PC-3 (cell line): ENCODE measurements around the gene UFSP1. TPM values are rescaled to one million over a fixed set of nuclear protein-coding genes. Genes with fewer than 3 reads are reported as not detected.
A peak's percentile ranks its signal among the peaks of the same experiment; 100 is the strongest.

ENCODE experiments used
- ATAC-seq: fragments of 200-7000 bp; cut with Tn5 transposase; 2 replicates; pipeline ENCODE4 v1.9.1; 2020; ENCODE audit warnings: mild to moderate bottlenecking, moderate library complexity
- BruUV-seq: library from RNA; stranded (reverse); fragments of 400-500 nt; replicated peaks from 2 replicates; lab custom pipeline; 2021; lab: Mats Ljungman, UMichigan
- CTCF ChIA-PET: fragments of 300-600 bp; sonication (Branson Sonifier 250); formaldehyde crosslinking; loops from one replicate; lab custom pipeline; 2022; ENCODE audit warnings: antibody characterized with exemption; lab: Charles Lee
- POLR2A ChIA-PET: fragments of 300-600 bp; sonication (Branson Sonifier 250); formaldehyde crosslinking; loops from one replicate; lab custom pipeline; 2022; ENCODE audit warnings: antibody characterized with exemption; ENCODE audit not compliant: unreplicated experiment; lab: Charles Lee
- DNase-seq: peaks from one replicate; pipeline ENCODE4 v3.0.0-alpha.2; 2015
- H2AFZ ChIP-seq: fragments of 300-600 bp; sonication (generic); 2 replicates; pipeline ENCODE4 v1.6.0; 2016; ENCODE audit warnings: antibody characterized with exemption, low read length
- H3F3A ChIP-seq: fragments of 300-600 bp; sonication (generic); one replicate; pipeline ENCODE4 v1.6.0; 2017; ENCODE audit warnings: antibody characterized with exemption, low read length, control low read depth, mild to moderate bottlenecking; ENCODE audit not compliant: unreplicated experiment
- H3K27ac ChIP-seq: fragments of 300-600 bp; sonication (generic); 2 replicates; pipeline ENCODE4 v1.5.1; 2016; ENCODE audit warnings: mild to moderate bottlenecking, low read length
- H3K27me3 ChIP-seq: fragments of 300-600 bp; sonication (generic); 2 replicates; pipeline ENCODE4 v1.6.1; 2016; ENCODE audit warnings: low read length, mixed read lengths
- H3K36me3 ChIP-seq: fragments of 300-600 bp; sonication (generic); 2 replicates; pipeline ENCODE4 v1.6.1; 2016; ENCODE audit warnings: low read depth, mixed run types, low read length, mixed read lengths
- H3K4me1 ChIP-seq: fragments of 300-600 bp; sonication (generic); 2 replicates; pipeline ENCODE4 v1.5.1; 2016; ENCODE audit warnings: low read length; ENCODE audit not compliant: insufficient read depth
- H3K4me2 ChIP-seq: fragments of 300-600 bp; sonication (generic); 2 replicates; pipeline ENCODE4 v1.6.0; 2016; ENCODE audit warnings: low read length
- H3K4me3 ChIP-seq: fragments of 300-600 bp; sonication (generic); 2 replicates; pipeline ENCODE4 v1.5.1; 2016; ENCODE audit warnings: mild to moderate bottlenecking, low read length, mixed read lengths
- H3K79me2 ChIP-seq: fragments of 300-600 bp; sonication (generic); 2 replicates; pipeline ENCODE4 v1.6.1; 2017; ENCODE audit warnings: low read length, mixed read lengths
- H3K9ac ChIP-seq: fragments of 300-600 bp; sonication (generic); 2 replicates; pipeline ENCODE4 v1.6.0; 2016; ENCODE audit warnings: mild to moderate bottlenecking, low read length
- H3K9me2 ChIP-seq: fragments of 300-600 bp; sonication (generic); replicated peaks from 2 replicates; pipeline ENCODE4 v1.6.1; 2016; ENCODE audit warnings: mixed run types, low read length, mixed read lengths
- H3K9me3 ChIP-seq: fragments of 300-600 bp; sonication (generic); 2 replicates; pipeline ENCODE4 v1.6.1; 2016; ENCODE audit warnings: low read length, mixed read lengths
- H4K20me1 ChIP-seq: fragments of 300-600 bp; sonication (generic); 2 replicates; pipeline ENCODE4 v1.6.1; 2016; ENCODE audit warnings: low read length, mixed read lengths
- EZH2 ChIP-seq: fragments of 300-600 bp; sonication (generic); IDR thresholded peaks from one replicate; pipeline ENCODE4 v1.6.1; 2017; ENCODE audit warnings: antibody characterized with exemption, mild to moderate bottlenecking, low read length; ENCODE audit not compliant: unreplicated experiment
- EZH2phosphoT487 ChIP-seq: fragments of 300-600 bp; sonication (generic); IDR thresholded peaks from 2 replicates; pipeline ENCODE4 v1.6.1; 2018; ENCODE audit warnings: mild to moderate bottlenecking, antibody characterized with exemption, low read length, borderline replicate concordance
- intact Hi-C: fragments of 100-400 bp; cut with micrococcal nuclease; formaldehyde crosslinking; loops from 2 replicates; pipeline ENCODE4 v1.9.0; 2023
- total RNA-seq: library from RNA; depleted of rRNA; stranded (reverse); fragments of >200 nt; gene quantifications from 2 replicates; pipeline ENCODE4 v1.2.3, GENCODE V29; 2014
- TF ChIP-seq, protein P1 (sequence below): fragments of 300-600 bp; sonication (generic); conservative IDR thresholded peaks from 2 replicates; pipeline ENCODE4 v1.5.1; 2017; ENCODE audit warnings: antibody characterized with exemption, low read depth, mild to moderate bottlenecking, low read length

The UFSP1 gene
- total RNA-seq, 1 experiment from 2014 or later, result 10.5 TPM

GRCh38 chr7:100880645-100881044, 8.9 kb downstream of the UFSP1 start:
- TF ChIP-seq, protein P1, sequence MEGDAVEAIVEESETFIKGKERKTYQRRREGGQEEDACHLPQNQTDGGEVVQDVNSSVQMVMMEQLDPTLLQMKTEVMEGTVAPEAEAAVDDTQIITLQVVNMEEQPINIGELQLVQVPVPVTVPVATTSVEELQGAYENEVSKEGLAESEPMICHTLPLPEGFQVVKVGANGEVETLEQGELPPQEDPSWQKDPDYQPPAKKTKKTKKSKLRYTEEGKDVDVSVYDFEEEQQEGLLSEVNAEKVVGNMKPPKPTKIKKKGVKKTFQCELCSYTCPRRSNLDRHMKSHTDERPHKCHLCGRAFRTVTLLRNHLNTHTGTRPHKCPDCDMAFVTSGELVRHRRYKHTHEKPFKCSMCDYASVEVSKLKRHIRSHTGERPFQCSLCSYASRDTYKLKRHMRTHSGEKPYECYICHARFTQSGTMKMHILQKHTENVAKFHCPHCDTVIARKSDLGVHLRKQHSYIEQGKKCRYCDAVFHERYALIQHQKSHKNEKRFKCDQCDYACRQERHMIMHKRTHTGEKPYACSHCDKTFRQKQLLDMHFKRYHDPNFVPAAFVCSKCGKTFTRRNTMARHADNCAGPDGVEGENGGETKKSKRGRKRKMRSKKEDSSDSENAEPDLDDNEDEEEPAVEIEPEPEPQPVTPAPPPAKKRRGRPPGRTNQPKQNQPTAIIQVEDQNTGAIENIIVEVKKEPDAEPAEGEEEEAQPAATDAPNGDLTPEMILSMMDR, result no peak
- no peak for ATAC-seq
- DNase-seq, result no peak
- no peak overlapping the region for H2AFZ ChIP-seq
- no peaks in the 10 kb centered on the region for H3F3A ChIP-seq
- no peak overlapping the region for H3K9ac ChIP-seq
- peaks cover 44% of the 10 kb centered on the region for H4K20me1 ChIP-seq
- H3K9me2 ChIP-seq, result no peaks in the 10 kb centered on the region
- CTCF ChIA-PET, result no interaction called here
- H3K36me3 ChIP-seq, result peaks cover 70% of the 10 kb centered on the region
- no peaks in the 10 kb centered on the region for H3K27me3 ChIP-seq
- no TSS peak for BruUV-seq
- no peak overlapping the region for H3K4me3 ChIP-seq
- POLR2A ChIA-PET, result no interaction called here
- no peak overlapping the region for H3K27ac ChIP-seq
- peaks cover 64% of the 10 kb centered on the region for H3K79me2 ChIP-seq
- H3K4me2 ChIP-seq, result no peak overlapping the region
- intact Hi-C loops, result no loop called here
- H3K9me3 ChIP-seq, result no peaks in the 10 kb centered on the region
- H3K4me1 ChIP-seq, result peaks cover 20% of the 10 kb centered on the region

GRCh38 chr7:100879685-100880261, 9.7 kb downstream of the UFSP1 start:
- Histone ChIP-seq H4K20me1 (peaks cover 47% of the 10 kb centered on the region), H3K27ac (no peak overlapping the region), H3K9me3 (no peaks in the 10 kb centered on the region), H2AFZ (no peak overlapping the region), H3K4me2 (no peak overlapping the region), H3K9ac (no peak overlapping the region), H3K27me3 (no peaks in the 10 kb centered on the region), H3F3A (no peaks in the 10 kb centered on the region), H3K4me1 (peaks cover 20% of the 10 kb centered on the region), H3K36me3 (peaks cover 64% of the 10 kb centered on the region), H3K4me3 (no peak overlapping the region), H3K9me2 (no peaks in the 10 kb centered on the region), H3K79me2 (peaks cover 71% of the 10 kb centered on the region)
- ATAC-seq (no peak), DNase-seq (no peak)
- TF ChIP-seq, protein P1, result no peak
- TF ChIP-seq EZH2phosphoT487 (no peak), EZH2 (no peak)
- intact Hi-C loops, result no loop called here
- BruUV-seq, result no TSS peak
- CTCF ChIA-PET, result no interaction called here
- POLR2A ChIA-PET, result no interaction called here

DNA sequence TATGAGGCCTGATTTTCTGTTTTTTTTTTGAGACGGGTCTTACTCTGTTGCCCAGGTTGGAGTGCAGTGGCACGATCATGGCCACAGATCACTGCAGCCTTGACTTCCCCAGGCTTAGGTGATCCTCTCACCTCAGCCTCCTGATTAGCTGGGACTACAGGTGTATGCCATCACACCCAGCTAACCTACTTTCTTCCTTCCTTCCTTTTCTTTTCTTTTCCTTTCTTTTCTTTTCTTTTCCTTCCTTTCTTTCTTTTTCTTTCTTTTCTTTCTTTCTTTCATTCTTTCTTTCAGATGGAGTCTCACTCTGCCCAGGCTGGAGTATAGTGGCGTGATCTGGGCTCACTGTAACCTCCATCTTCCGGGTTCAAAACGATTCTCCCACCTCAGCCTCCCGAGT, 10.8 kb downstream of the UFSP1 start:
- Histone ChIP-seq H2AFZ (no peak overlapping the region), H3K79me2 (peaks cover 71% of the 10 kb centered on the region), H3K4me3 (no peak overlapping the region), H3K27ac (no peak overlapping the region), H3K4me1 (peaks cover 27% of the 10 kb centered on the region), H3K9me3 (no peaks in the 10 kb centered on the region), H3K9me2 (no peaks in the 10 kb centered on the region), H4K20me1 (peaks cover 47% of the 10 kb centered on the region), H3K27me3 (no peaks in the 10 kb centered on the region), H3K4me2 (peak overlapping the region; percentile 44; the same call in 1 of the 2 replicates), H3F3A (no peaks in the 10 kb centered on the region), H3K36me3 (peaks cover 58% of the 10 kb centered on the region), H3K9ac (no peak overlapping the region)
- ATAC-seq (no peak), DNase-seq (no peak)
- intact Hi-C loops, result no loop called here
- ChIA-PET CTCF (no interaction called here), POLR2A (no interaction called here)
- TF ChIP-seq EZH2 (no peak), EZH2phosphoT487 (no peak)
- TF ChIP-seq, protein P1, result no peak
- BruUV-seq, result no TSS peak
